Esophagus mucosa (tissue), 1 donor: ENCODE data around the gene DHRS1. TPM values are rescaled to one million over a fixed set of nuclear protein-coding genes. Genes with fewer than 3 reads are reported as not detected.
A peak's percentile ranks its signal among the peaks of the same experiment; 100 is the strongest.

Experiments used
- ATAC-seq: fragments of 200-7000 bp; cut with Tn5 transposase; one replicate; pipeline ENCODE4 v1.9.1; 2020
- total RNA-seq: library from RNA; stranded (reverse); gene quantifications from one replicate; pipeline ENCODE4 v1.2.4, GENCODE V29; 2023
- donor health status: DM: yes; HTN: yes; CAD: no.

Gene DHRS1
- total RNA-seq, 1 donor from 2014 or later, result 110 TPM

DNA sequence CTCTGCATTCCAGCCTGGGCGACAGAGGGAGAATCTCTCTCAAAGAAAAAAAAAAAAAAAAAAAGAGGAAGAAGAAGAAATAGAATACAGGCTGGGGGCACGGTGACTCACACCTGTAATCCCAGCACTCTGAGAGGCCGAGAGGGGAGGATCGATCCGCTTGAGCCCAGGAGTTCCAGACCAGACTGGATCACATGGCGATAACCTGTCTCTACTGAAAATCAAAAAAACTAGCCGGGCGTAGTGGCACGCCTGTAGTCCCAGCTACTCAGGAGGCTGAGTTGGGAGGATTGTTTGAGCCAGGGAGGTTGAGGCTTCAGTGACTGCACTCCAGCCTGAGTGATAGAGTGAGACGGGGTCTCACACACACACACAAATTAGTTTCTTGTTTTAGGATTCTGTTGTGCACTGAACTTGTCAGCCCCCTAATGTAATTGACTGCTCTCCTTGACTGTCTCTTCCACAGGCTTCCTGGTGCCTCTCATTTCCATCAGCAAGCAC, 56.2 kb downstream of the DHRS1 start:
- ATAC-seq, result peak; percentile 5

- peak; percentile 69 for ATAC-seq
These were observed 57.6 kb downstream of the DHRS1 start for GRCh38 chr14:24241829-24242443.

Other genes with a start within 250 kb of the DHRS1 start
- 0.48 TPM for gene CARMIL3, start 247.8 kb downstream of the DHRS1 start, total RNA-seq
- not detected for gene CPNE6, start 228.2 kb downstream of the DHRS1 start, total RNA-seq
- 44.4 TPM for gene PCK2, start 205.5 kb downstream of the DHRS1 start, total RNA-seq
- gene DCAF11, start 185.0 kb downstream of the DHRS1 start, total RNA-seq, result 48.2 TPM
- 1.1 TPM for gene NRL, start 184.8 kb downstream of the DHRS1 start, total RNA-seq
- 0.60 TPM for gene FITM1, start 169.1 kb downstream of the DHRS1 start, total RNA-seq
- 123 TPM for gene PSME1, start 163.6 kb downstream of the DHRS1 start, total RNA-seq
- 19.1 TPM for gene EMC9, start 158.2 kb downstream of the DHRS1 start, total RNA-seq
- gene PSME2, start 153.2 kb downstream of the DHRS1 start, total RNA-seq, result 116 TPM
- 39.7 TPM for gene RNF31, start 152.3 kb downstream of the DHRS1 start, total RNA-seq
- gene IRF9, start 138.5 kb downstream of the DHRS1 start, total RNA-seq, result 44.2 TPM
- gene REC8, start 127.7 kb downstream of the DHRS1 start, total RNA-seq, result 5.4 TPM
- gene IPO4, start 111.0 kb downstream of the DHRS1 start, total RNA-seq, result 44.6 TPM
- gene TM9SF1, start 104.3 kb downstream of the DHRS1 start, total RNA-seq, result 30.3 TPM
- not detected for gene TSSK4, start 94.1 kb downstream of the DHRS1 start, total RNA-seq
- gene CHMP4A, start 86.3 kb downstream of the DHRS1 start, total RNA-seq, result 49.0 TPM
- gene MDP1, start 83.7 kb downstream of the DHRS1 start, total RNA-seq, result 9.5 TPM
- 131 TPM for gene NEDD8, start 67.4 kb downstream of the DHRS1 start, total RNA-seq
- gene GMPR2, start 66.9 kb downstream of the DHRS1 start, total RNA-seq, result 38.9 TPM
- 97.0 TPM for gene TINF2, start 57.2 kb downstream of the DHRS1 start, total RNA-seq
- 1,652 TPM for gene TGM1, start 36.6 kb downstream of the DHRS1 start, total RNA-seq
- 91.5 TPM for gene RABGGTA, start 28.2 kb downstream of the DHRS1 start, total RNA-seq
- gene NOP9, start 70 bp upstream of the DHRS1 start, total RNA-seq, result 20.5 TPM
- 27.4 TPM for gene CIDEB, start 8.2 kb upstream of the DHRS1 start, total RNA-seq
- gene LTB4R2, start 10.4 kb upstream of the DHRS1 start, total RNA-seq, result 82.9 TPM
- 94.9 TPM for gene LTB4R, start 11.7 kb upstream of the DHRS1 start, total RNA-seq
- gene ADCY4, start 35.3 kb upstream of the DHRS1 start, total RNA-seq, result 4.5 TPM
- gene RIPK3, start 40.2 kb upstream of the DHRS1 start, total RNA-seq, result 10.5 TPM
- 3.4 TPM for gene NFATC4, start 68.4 kb upstream of the DHRS1 start, total RNA-seq
- 6.1 TPM for gene NYNRIN, start 99.2 kb upstream of the DHRS1 start, total RNA-seq
- 0.44 TPM for gene CBLN3, start 129.9 kb upstream of the DHRS1 start, total RNA-seq
- 32.0 TPM for gene KHNYN, start 130.2 kb upstream of the DHRS1 start, total RNA-seq
- 23.8 TPM for gene SDR39U1, start 143.0 kb upstream of the DHRS1 start, total RNA-seq
- gene CMA1, start 208.5 kb upstream of the DHRS1 start, total RNA-seq, result 0.64 TPM